ENCODE data around the gene SLC1A2.

DNA sequence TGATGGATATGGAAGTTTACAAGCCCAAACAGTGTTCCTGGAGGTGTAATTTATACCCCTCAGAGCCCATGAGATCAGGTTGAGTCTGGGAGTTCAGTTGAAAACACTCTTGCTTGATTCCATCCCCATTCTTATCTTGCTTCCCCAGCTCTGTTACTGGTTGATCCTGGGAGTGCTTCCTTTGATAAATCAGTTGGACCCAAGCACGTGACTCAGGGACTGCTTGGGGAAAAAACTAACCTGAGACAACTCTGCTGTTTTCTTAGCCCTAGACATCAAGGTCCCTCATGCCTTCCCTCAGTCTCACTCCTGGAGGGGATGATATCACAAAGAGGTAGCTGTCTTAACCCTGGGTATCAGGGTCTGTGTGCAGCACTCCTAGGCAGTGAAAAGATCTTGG is 35.0 kb upstream of the SLC1A2 start:
- no peak for TF ChIP-seq POLR2A (IDR thresholded peaks at IDR 0.05)
- TF ChIP-seq, protein P1, sequence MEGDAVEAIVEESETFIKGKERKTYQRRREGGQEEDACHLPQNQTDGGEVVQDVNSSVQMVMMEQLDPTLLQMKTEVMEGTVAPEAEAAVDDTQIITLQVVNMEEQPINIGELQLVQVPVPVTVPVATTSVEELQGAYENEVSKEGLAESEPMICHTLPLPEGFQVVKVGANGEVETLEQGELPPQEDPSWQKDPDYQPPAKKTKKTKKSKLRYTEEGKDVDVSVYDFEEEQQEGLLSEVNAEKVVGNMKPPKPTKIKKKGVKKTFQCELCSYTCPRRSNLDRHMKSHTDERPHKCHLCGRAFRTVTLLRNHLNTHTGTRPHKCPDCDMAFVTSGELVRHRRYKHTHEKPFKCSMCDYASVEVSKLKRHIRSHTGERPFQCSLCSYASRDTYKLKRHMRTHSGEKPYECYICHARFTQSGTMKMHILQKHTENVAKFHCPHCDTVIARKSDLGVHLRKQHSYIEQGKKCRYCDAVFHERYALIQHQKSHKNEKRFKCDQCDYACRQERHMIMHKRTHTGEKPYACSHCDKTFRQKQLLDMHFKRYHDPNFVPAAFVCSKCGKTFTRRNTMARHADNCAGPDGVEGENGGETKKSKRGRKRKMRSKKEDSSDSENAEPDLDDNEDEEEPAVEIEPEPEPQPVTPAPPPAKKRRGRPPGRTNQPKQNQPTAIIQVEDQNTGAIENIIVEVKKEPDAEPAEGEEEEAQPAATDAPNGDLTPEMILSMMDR (IDR thresholded peaks at IDR 0.05), result no peak

All from lower leg skin (tissue), 3 donors.